CD4-positive, alpha-beta T cell treated with Interleukin-10 for 1 hour (primary cell): Measurements from ENCODE around the gene CUL3.
"Not testable (repeated sequence)": the region's sequence is repeated elsewhere in the genome, so short reads cannot be mapped to it uniquely, and the experiment has no call there.

Experiments used
- DNase-seq: peaks from one replicate; pipeline ENCODE4 v3.0.0-alpha.2; 2020

The CUL3 gene

DNA sequence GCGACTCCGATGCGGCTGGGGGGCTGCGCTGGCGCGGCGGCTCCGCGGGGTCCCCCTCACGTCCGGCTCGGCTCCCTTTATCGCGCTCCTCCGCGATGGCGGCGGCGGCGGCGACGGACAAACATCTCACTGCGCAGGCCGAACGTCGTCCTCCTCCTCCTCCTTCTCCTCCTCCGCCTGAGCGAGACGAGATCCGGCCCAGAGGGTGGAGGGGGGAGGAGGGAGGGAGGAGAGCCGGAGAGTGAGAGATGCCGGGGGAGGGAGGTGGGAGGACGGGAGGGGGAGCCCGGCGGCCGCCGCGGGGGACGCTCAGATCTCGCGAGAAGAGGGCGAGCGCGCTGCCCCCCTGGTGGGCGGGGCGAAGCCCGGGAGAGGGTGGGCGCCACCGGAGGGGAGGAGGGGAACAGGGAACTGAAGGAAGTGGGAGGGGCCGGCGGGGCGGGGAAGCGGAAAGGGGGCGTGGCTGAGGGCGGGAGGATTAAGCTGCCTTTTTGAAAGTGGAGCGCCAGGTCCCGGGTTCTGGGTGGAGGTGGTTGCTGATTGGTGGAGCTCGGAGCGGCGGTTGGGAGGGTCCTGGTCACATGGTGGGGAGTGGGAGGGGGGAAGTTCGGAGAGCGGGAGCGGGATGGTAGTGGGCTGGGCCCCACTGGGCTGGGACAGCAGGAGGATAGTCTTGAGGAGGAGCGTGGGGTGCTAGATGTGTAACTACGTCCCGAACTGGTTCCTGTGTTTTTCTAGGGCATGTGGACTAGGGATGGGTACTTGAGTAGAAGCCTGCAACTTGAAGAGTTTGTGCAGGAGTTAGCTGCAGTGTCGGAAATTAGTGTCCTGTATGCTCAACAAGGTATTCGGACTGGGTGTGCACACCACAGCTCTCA is at the start of gene CUL3:
Gene CUL3 (minus strand): TSS at position 153 of the 878 bp plus-strand sequence. CDS start 354 bp downstream, outside the sequence.
- DNase-seq = peak; percentile 99

DNA sequence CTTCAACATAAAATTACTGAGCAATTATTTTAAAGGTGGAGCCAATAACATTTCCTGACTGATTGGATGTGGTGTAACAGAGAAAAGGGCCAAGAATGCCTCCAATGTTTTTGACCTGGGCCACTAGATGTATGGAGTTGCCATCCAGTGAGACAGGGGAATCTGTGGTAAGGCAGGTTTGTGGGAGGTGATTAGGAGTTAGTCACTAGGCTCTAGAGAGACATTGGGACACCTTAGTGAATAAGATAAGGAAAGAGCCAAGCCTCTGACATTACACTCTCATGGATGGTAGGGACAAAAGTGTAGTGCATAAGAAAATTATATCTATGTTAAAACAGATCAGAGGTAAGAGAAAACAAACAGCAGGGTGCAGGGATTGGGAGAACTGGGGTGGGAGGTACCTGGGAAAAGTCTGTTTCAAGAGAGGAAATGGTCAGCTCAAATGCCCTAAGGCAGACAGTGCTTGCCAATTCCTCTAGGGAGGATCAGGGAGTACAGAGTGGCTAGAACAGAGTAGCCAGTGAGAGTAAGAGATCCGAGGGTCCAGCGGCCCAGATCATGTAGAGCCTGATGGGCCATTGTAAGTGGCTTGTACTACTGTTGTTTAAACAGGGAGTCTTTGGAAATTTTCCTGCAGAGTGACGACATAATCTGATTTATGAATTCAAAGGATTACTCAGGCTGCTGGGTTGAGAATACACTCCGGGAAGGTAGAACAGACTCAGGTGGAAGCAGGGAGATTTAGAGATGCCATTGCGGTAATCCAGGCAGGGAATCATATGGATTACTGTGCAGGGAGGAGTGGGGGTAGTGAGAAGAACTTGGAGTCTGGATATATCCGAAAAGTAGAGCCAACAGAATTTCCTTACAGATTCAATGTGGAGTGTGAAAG is 45.7 kb upstream of the CUL3 start:
- DNase-seq = no peak

DNA sequence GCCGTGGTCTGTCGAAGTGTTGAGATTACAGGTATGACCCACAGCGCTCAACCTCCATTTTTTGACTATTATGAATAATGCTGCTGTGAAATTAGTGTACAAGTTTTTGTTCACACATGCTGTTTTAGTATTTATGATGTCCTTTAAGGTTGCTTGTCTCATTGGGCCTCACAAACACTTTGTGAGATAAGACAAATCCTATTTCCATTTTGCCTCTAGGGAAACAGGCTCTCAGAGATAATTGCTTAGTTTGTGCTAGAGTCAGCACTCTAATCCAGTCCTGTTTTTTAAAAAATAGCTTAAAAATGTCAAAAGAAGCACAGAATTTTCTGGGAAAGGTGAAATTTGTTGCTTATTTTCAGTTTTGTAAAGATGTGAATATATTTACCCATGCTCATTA is 43.3 kb upstream of the CUL3 start:
- DNase-seq = no peak

DNA sequence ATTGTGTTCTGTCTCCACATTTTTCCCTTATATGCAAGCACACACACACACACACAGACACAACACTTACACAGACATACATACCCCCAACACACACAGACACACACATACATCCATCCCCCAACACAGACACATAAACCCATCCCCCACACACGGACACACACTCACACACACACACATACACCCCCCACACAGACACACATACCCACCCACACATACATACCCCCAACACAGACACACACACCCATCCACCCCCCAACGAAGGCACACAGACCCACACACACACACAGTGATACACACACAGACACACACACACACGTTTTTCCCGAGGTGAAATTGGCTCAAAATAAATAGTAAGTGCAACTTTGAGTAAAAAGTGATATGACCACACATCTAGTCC is 41.6 kb upstream of the CUL3 start:
- no peak for DNase-seq

DNA sequence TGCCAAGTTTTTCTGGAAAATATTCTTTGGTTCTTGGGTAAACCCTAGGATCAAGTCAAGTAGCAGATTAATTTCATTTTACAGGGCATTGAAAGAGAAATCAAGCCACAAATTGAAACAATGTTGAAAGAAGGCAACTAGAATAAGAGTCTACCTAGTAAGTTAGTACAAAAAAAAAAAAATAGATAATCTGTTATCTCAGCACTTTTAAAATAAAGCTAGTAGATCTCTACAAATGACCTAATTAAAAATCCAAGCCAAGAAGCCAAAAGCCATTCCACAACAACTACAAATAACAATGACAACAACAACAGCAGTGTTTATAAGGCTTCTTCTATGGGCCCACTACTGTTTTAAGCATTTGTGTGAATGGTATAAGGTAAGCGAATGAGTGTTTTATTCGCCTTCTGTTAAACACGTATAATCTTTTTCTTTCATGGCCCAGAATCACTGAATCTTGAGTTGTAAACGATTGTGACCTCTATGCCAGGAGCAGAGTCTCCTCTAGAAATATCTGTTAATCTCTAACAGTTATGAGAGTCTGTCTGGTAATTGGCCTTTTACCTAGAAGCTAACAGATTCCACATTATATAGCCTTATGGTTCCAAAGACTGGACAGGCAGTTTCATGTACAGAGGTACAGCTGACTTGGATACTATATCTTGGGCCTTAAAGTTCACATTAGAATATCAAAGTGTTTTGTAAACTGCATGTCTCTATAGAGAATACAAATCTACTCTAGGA is 28.6 kb upstream of the CUL3 start:
- DNase-seq = no peak

DNA sequence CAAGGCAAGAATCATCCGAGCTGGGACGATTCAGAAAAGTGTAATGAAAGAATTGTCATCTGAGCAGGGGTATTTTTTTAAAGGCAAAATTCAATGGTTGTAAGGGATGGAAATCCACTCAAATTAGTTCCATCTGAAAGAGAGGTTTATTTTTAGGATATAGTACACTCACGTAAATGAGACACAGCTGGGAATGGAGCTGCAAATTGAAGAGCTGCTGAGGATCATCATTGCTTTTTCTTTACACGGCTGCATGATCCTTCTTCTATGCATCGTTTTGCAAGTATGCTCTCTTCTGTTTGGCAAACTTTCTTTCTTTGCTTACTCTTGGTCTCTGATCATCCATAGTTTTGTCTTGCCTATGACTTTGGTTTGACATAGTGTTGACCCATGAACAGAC is 27.4 kb upstream of the CUL3 start:
- no peak for DNase-seq

DNA sequence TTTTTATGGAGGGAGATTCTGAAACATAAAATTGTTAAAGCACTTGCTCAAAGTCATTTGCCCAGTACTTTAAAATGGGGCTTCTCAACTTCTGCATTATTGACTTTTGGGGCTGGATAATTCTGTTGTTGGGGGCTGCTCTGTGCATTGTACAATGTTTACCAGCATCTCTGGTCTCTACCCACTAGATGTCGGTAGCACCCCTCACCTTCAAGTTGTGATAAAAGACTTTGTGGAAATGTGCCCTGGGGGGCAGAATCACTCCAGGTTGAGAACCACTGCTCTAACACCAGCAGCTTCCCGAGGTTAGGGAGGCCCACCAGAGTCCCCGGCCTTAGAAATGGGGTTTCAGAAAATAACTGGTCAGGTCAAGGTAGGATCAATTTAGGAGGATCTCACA is 26.8 kb upstream of the CUL3 start:
- DNase-seq = no peak

DNA sequence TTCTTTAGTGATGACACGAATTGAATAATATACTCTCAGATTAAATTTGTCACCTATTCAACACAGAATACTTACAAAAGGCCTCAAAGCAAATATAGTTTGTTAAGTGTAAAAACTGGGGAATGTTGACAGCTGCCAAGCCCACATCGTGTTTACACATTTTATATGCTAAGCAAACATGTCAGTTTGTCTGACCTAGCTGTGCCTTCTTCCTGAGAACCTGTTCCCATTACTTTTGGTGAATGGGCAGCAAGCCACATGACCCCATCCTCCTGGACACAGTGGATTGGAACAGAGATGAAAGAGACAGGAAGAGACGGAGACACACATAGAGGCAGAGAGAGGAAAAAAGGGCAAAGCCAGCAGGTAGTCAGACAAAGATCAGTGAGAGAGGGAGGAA is 22.9 kb upstream of the CUL3 start:
- DNase-seq = no peak

DNA sequence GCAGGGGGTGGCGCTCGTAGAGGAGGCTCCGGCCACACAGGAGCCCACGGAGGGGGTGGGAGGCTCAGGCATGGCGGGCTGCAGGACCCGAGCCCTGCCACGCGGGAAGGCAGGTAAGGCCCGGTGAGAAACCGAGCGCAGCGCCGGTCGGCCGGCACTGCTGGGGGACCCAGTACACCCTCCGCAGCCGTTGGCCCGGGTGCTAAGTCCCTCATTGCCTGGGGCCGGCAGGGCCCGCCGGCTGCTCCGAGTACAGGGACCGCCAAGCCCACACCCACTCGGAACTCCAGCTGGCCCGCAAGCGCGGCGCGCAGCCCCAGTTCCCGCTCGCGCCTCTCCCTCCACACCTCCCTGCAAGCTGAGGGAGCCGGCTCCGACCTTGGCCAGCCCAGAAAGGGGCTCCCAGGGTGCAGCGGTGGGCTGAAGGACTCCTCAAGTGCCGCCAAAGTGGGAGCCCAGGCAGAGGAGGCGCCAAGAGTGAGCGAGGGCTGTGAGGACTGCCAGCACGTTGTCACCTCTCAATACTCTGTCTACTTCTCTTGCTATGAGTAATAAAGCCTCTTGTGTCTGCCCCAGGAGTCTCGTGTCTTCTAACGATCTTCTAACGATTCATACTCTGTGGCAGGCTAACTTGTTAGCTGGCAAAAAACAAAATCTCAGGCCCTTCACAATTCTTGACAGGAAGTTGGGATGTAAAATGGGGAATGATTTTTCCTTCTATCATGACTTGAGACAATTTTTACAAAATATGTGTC is 18.8 kb upstream of the CUL3 start:
- DNase-seq = not testable (repeated sequence)

DNA sequence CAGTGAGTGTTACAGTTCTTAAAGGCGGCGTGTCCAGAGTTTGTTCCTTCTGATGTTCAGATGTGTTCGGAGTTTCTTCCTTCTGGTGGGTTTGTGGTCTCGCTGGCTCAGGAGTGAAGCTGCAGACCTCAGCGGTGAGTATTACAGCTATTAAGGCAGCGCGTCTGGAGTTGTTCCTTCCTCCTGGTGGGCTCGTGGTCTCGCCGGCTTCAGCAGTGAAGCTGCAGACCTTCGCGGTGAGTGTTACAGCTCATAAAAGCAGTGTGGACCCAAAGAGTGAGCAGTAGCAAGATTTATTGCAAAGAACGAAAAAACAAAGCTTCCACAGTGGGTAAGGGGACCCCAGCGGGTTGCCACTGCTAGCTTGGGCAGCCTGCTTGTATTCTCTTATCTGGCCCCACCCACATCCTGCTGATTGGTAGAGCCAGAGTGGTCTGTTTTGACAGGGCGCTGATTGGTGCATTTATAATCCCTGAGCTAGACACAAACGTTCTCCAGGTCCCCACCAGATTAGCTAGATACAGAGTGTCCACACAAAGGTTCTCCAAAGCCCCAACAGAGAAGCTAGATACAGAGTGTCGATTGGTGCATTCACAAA is 17.7 kb upstream of the CUL3 start:
- peak; percentile 23 for DNase-seq

DNA sequence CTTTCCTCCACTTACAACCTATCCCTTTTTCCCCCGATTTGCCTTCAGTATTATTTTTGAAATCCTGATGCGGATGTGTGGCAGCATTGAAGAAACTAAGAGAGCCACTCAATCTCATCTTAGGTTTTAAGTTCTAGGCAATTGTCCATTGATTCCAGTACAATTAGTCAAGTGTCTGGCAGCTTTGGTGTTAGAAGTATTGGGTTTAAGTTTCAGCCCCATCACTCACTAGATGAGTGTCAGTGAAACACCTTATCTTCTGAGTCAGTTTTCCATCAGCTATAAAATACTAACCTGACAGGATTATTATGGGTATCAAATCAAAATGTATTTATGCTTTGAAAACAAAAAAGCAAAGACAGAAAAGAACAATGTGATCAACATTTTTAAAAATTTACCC is 16.8 kb upstream of the CUL3 start:
- no peak for DNase-seq

DNA sequence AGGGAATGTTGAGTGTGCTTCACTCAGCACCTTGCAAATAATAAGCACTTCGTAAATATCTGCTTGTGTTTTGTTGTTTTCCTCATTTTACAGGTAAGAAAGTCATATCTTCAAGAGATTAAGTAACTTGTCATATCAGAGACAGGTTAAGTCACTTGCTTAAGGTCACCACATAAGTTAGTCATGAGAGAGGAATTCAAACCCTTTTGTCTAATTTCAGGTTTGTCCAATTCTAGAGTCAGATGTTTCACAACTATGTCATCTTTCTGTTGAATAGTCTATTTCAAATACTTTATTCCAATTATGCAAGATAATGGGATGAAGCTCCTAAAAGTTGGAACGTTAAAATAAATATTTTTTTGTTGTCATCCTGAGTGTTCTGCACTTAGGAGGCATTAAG is 13.5 kb upstream of the CUL3 start:
- no peak for DNase-seq

DNA sequence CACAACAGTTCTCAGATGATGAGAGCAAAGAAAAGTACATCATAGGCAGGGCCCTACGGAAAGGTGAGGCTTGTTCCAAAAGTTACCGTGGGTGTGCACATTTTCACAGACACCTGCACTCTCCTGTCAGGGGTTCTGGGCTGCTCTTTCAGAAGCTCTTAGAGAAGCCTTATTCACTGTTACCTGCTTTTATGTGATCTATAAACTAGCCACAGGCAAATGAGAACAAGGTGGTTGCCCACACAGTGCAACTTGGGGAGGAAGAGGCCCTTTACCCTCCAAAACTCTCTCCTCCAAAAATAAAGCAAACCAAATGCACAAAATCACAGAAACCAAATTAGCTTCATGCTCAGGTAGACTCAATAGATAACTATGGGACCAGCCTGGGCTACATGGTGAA is 11.1 kb upstream of the CUL3 start:
- DNase-seq = no peak

DNA sequence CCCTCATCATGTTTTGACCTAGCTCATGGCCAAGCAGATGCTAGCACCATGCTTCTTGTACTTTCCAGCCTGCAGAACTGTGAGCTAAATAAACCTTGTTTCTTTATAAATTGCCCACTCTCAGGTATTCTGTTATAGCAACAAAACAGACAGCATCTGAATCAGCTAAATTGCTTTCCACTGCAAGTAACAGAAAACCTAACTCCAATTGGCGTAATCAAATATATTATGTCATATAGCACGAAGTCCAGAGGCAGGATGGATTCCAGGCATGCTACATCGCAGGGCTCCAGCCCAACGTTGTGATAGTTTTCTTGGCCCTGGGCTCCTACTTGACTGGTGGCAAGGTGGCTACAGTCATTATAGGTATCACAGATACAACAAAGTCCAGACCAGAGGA is 10.4 kb upstream of the CUL3 start:
- no peak for DNase-seq

DNA sequence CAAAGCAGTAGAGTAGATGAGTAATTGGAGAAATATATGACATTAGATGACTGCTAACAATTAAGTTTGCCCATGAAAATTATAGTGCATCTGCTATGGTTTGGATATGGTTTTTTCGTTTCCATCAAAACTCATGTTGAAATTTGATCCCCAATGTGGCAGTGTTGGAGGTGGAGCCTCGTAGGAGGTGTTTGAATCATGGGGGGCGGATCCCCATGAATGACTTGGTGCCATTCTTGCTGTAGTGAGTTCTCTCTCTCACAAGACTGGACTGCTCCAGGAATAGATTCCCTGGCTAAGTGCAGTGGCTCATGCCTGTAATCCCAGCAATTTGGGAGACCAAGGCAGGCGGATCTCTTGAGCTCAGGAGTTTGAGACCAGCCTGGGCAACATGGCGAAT is 9.7 kb upstream of the CUL3 start:
- no peak for DNase-seq

DNA sequence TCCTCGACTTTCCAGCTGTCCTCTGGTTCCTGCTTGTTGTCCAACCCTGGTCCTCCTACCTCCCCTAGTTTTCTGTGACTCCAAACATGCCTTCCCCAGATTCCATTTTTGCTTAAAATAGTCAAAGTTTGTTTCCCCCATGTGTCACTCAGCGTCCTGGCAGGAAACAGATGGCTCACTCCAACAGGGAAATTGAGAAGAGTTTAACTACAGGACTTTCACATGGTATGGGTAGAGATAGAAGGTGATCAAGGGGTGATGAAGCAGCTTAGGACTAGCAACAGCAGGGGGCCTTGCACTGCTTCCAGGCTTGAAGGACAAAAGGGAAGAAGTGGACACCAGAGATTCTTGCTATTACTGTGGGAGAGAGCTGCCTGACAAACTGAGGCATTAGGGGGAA is 6.1 kb upstream of the CUL3 start:
- no peak for DNase-seq

DNA sequence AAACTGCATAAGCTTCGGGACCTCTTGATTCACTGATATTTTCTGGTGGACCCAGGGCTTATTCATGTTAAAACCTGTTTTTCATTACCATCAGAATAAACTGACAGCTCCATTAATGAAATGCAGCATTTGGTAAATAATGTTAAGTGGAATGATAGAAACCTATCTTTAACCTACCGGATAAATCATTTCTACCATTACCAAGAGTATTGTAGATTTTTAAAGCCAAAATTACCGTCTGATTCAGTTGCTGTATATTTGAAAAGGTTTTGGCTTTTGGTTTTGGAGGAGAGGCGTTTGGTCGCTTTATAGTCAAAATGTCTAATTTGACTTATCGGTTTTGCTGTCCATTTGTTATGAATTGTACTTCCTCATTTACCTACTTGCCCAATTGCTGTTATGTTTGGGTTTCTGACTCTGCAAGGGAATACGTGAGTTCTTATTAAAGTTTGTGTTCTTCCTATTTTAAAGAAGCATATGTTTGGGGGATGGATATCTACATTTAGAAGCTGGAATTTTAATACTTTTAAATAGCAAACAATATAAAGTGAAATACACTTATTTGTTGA is 1.0 kb upstream of the CUL3 start:
- DNase-seq = no peak

DNA sequence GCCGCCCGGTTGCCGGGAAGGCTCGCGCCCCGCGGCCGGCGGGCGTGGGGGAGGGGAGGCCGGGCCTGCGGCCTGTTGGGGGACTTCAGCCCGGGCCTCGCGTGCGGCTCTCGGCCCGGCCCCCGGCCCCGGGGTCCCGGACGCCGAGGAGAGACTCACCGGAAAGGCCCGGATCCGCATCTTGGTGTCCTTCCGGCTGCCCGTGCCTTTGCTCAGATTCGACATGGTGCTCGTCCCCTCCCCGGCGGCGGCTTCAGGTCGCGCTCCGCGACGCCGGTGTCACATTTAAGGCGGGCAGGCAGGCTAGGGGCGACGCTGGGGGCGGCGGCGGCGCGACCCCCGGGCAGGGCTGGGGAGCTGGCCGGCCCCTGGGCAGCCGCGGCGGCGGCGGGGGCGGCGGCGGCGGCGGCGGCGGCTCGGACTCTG is 365 bp downstream of the CUL3 start:
- DNase-seq = peak; percentile 70

DNA sequence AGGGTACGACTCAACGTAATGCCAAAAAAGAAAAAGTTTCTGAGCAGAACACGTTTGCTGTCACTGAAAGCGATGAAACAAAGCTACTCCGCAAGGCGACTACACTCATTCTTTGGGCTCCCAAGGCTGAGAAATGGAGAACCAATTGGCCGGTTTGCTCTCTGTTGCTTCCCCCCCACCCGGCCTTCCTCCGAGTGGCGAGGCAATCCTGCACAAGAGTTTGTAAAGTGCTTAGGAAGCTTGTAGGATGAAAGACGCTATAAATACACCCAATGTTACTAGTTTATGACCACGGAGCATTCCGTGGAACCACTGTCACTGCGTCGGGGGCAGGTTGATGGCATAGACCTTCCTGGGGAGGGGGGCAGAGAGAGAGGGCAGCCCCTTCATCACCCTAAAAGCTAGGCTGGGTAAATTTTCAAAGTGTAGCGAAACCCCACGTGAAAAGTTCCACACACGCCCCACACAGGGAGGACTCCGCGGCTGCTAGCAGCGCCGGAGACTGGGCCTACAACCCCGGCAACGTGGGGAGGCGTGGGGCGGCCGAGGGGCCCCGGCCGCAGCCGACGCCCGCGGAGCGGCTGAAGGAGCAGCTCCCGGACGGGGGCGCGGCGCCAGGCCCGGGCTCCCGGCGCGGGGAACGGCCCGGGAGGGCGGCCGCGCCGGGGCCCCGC is 915 bp downstream of the CUL3 start:
- DNase-seq = peak; percentile 29

DNA sequence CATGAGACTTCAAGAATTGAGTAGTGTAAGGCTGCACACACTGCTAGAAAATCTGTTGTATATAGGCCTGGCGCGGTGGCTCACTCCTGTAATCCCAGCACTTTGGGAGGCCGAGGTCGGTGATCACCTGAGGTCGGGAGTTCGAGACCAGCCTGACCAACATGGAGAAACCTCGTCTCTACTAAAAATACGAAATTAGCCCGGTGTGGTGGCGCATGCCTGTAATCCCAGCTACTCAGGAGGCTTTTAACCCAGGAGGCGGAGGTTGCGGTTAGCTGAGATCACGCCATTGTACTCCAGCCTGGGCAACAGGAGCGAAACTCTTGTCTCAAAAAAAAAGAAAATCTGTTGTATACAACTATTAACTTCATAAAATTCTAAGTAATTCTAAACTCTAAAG is 2.1 kb downstream of the CUL3 start:
- not testable (repeated sequence) for DNase-seq

DNA sequence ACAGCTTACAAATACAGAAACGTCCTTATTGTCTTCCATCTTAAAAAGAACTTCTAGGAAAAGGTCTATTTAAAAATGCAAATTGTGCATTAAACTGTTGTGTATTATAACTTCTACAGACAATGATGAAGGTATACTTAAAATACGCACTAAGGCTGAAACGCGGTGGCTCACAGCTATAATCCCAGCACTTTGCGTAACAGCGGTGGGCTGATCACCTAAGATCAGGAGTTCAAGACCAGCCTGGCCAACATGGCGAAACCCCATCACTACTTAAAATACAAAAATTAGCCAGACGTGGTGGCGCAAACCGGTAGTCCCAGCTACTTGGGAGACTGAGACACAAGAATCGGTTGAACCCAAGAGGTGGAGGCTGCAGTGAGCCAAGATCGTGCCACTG is 4.9 kb downstream of the CUL3 start:
- no peak for DNase-seq
